8988T (cell line): Measurements from ENCODE around the gene SLC22A1.
"Not testable (repeated sequence)": the region's sequence is repeated elsewhere in the genome, so short reads cannot be mapped to it uniquely, and the experiment has no call there.

Source experiments
- DNase-seq: peaks from one replicate; pipeline ENCODE4 v3.0.0; 2011

The SLC22A1 gene

DNA sequence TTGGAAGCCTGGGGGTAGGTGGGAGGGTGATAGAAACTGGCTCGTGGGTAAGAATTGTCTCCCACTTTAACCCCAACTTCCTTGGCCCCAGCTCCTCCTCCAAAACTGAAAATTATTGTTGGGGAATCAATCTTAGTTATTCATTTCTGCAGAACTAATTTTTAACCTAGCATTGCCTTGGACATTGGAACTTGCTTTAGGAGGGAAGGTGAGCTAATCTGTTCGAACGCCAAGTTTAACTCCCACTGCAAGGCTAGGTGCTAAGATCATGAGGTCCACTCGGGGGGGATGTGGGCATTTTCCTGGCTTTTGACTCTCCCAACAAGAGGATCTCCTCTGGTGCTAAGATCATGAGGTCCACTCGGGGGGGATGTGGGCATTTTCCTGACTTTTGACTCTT, 3.5 kb downstream of the SLC22A1 start:
- not testable (repeated sequence) for DNase-seq

DNA sequence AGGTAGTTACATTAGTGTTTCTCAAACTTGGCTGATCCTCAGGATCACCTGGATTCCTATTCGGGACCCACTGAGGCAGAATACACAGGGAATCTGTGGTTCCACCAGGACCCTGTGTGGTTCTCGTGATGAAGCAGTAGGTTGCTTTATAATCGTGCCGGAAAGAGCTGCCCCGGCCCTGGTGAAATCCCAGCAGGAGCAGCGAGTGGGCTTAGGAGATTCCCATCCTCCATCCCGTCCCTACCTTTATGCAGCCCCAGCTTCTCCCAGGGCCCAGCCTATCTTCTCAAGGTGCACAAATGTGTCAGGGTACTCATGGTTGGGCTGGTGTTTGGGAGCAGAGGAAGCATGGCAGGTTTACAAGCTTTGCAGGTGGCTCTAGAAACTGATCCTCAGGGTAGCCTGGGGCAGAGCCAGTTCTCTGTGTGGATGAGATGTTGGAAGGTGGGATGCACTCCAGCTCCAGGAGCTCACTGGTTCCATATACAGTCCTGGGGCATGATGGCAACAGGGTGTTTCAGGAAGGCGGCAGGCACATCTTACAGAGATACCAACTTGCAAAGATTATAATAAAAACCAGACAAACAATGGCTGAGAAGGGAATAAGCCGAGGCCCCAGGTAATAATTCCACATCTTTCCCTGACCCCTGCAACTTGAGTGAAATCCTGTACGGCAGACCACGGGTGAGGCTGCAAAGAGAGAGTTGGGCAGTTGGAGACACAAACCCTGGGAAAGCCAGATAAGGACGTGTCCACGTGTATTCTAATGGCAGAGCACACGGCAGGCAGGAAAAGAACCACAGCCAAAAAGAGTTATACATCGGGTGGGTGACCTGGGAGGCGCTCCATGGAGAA, 5.9 kb downstream of the SLC22A1 start:
- no peak for DNase-seq

DNA sequence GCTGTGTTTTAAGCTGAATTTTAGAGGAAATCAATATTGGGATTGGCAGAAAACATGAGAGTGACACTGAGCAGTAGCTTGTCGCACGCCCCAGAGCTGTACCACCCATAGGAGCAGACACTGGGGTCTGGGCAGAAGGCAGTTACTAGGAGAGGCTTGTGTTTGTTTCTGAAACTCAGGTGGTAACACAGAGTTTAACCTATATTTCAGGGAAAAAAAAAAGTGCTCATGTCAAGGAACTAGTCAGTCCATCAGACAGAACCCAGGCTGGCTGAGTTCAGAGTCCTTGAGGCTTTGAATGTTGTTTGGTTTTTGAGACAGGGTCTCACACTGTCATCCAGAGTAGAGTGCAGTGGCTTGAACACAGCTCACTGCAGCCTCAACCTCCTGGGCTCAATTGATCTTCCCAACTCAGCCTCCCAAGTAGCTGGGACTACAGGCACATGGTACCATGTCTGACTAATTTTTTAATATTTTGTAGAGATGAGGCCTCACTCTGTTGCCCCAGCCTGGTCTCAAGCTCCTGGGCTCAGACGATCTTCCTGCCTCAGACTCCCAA, 6.6 kb downstream of the SLC22A1 start:
- DNase-seq: no peak

DNA sequence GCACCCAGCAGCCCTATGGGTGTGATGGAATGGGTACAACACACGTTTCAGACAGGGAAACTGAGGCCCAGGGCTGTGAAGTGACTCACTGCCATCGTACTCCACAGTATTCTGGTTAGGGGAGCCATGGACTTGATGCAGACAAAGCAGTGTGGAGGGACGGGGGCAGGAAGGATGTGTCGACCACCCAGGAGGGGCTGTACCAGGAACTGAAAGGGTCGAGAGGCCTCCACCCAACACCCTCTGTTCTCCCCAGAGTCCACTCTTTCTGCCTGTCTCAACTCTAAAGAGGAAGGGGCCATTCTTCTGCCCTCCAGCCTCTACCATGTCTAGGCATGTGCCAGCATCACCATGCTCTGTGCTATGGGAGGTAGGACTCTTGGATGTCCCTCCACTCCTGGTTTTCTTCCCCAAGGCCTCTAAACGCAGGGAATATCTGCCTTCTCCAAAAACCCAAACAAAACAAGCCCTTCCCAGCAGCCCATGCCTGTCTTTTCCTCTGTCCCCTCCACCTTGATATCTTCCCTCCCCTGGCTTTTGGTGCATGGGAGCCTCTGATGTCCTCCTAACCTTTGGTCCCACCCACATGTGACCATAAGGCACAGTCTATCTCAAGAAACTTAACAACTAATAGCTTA, 7.4 kb downstream of the SLC22A1 start:
- no peak for DNase-seq

DNA sequence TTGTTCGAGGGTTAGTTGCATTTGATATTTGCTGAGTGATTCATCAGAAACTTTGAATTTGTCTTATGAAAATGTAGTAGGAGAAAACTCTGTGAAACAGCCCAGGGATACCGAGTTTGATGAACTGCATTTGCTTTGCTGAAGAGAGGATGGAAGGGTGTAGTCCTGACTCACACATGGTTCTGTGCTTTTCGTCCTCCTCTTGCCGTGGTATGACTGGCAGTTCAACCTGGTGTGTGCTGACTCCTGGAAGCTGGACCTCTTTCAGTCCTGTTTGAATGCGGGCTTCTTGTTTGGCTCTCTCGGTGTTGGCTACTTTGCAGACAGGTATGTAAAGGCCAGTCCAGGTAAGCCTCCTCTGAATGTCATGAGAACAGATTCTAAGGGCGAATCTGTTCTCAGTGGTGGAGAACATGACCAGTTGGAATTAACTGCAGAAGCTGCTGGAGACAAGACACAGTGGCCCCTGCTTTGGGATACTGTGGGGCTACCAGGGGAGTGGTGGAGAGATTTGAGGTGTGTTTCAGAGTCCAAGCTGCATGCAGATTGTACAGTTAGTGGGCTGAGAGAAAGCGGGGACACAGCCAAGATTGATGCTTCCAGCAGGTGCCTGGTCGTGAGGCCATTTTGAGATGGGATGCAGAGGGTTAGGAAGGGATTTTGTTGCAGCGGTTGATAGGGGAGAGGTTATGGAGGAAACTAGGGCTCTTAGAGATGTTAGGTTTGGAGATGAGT, 8.4 kb downstream of the SLC22A1 start:
- DNase-seq: no peak

DNA sequence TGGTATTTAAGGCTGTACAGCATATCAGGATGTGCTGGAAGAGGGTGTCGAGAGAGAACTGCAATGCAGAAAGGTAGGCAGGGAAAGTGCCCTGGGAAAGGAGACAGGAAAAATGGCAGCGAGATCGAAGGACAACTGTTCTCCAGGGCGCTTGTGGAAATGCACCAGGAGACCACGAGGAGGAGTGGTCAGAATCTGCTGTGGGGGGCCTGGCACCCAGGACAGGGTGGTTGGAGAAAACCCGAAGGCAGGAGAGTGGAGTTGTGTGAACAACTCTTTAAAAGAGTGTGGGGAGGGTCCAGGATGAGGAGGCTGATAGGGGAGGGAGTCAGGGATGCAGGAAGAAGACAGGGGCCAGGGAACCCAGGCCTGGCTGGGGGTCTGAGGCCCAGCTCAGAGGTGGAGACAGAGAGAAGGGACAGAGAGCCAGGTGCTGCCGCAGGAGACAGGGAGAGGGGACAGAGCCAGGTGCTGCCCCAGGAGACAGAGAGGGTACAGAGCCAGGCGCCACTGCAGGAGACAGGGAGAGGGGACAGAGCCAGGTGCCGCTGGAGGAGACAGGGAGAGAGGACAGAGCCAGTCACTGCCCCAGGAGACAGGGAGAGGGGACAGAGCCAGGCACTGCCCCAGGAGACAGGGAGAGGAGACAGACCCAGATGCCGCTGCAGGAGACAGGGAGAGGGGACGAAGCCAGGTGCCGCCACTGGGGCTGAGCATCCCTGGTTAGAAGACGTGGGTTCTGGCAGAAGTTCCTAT, 9.3 kb downstream of the SLC22A1 start:
- DNase-seq: no peak

DNA sequence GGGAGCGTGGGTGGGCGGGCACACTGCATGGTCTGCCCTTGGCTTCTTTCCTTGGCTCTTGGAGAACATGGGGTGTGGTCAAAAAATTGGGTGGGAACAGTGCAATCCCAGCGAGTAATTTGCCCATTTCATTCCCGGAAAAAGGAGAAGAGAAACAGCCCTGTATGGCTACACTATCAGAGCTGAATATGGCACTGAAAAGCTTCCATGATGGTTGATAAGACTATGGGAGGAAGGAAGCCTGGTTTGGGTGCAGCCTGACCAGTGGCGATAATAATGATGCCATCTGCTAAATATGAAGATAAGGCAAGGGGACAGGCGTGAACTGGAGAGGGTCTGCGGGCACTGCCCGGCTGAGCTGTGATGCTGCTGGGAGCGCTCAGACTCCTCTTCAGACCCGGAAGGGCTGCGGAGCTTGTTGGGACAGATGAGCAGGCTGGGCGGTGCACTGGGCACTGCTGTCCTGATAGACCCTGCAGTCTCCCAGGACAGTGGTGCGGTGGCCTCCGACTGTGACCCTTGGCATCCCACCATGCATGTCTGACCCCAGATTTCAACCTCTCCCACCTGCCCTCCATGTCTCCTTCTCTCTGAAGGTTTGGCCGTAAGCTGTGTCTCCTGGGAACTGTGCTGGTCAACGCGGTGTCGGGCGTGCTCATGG, 10.2 kb downstream of the SLC22A1 start:
- DNase-seq: no peak

DNA sequence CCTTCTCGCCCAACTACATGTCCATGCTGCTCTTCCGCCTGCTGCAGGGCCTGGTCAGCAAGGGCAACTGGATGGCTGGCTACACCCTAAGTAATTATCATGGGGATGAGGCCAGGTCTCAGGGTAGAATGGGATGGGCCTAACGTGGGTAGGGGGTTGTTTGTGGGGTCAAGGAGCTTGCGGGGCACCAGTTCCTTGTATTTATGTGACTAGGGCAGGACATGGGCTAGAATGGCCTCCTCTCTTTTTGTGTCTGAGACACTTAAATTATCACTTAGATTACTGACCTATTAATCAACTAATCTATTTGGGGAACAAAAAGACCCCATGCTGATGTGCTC, 10.7 kb downstream of the SLC22A1 start:
- no peak for DNase-seq

DNA sequence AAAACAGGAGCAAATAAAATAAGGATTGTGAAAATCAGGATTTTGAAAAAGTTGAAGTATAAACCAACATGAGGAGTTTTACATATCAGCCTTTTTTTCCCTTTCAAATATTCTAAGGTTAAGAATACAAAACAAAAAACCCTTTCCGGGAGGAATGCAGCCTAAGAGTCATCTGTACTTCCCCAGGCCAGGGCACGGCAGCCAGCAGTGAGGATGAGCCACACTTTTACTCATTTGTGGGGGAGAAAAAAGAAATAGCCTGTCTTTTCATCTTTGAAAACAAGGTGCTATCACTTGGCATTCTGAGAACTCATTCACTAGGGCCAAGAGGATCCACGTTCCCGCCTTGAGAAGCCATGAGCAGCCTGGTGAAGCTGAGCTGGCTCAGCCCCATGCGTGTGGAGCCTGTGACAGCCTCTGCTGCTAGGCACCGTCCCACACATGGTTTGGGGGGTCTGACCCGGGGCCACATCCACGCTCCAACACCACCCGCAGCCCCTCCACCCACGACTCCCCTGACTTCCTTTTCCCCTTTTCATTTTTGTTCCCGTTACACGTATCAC, 11.2 kb downstream of the SLC22A1 start:
- DNase-seq: no peak

DNA sequence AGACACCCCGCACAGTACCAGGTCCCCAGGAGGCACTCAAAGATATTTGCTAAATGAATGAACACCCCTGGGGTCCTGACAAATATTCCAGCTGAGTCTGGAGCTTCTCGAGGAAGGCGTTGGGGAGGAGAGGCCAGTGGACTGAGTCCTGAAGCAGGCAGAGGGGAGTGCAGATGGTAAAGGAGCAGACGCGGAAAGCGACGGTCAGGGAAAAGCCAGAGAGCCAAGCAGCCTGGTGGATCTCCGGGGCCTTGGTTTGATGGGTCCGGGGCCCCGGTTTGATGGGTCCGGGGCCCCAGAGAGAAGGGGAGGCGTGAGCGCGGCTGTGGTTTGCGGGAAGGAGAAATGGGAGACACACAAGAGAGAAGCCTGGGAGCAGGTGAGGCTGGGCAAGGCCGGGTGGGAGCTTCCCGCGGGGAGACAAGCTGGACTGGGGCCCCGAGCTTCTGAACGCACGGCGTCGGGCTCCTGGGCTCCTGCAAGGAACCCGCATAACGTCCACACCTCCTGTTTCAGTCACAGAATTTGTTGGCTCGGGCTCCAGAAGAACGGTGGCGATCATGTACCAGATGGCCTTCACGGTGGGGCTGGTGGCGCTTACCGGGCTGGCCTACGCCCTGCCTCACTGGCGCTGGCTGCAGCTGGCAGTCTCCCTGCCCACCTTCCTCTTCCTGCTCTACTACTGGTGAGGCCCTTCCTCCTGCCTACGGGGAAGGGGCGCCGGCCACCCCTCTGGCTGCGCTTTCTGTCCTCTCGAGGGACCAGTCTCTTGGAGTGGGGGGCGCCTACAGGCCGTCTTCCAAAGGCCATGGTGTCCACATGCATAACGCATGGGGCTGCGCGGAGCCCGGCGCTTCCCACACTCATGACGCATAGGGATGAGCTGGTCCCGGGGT, 12.1 kb downstream of the SLC22A1 start:
- DNase-seq: no peak

DNA sequence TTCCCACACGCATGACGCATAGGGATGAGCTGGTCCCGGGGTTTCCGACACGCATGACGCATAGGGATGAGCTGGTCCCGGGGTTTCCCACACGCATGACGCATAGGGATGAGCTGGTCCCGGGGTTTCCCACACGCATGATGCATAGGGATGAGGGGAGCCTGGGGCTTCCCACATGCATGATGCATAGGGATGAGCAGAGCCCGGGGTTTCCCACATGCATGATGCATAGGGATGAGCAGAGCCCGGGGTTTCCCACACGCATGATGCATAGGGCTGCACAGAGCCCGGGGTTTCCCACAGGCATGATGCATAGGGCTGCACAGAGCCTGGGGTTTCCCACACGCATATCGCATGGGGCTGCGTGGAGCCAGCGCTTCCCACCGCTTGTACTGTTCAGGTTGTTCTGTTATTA, 12.7 kb downstream of the SLC22A1 start:
- DNase-seq: not testable (repeated sequence)

DNA sequence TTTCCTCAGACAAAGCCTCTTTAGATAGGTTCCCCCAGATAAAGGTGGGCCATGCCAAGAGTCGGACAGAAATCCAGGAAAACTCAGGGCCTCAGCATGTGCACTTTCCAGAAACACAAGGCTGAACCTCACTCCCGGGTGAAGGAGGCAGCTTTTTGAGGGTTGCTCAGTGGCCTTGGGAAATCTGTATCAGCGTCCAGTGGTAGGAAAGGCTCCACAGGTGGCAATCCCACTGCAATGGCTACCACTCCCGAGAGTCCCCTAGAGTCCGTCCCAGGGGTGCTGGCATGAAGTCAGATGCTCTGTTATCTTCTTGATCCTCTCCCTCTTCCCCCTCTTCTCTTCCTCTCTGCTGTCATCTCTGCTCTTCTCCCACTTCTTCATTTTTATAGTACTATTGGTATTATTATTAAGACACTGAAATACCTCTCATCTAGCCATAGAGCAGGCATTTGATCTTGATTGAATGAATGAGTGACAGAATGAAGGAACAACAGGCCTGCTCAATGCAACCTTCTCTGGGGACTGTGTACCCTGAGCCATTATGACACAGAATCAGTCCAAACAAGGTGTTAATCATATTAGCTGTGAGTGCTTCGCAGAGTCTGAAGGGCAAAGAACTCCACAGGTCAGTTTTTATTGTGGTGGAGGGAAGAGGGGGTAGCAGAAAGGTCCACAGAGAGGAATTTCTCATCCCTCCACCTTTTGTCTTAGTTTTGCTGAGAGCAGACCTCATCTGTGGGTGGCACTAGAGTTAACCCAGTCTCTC, 13.3 kb downstream of the SLC22A1 start:
- DNase-seq: no peak

DNA sequence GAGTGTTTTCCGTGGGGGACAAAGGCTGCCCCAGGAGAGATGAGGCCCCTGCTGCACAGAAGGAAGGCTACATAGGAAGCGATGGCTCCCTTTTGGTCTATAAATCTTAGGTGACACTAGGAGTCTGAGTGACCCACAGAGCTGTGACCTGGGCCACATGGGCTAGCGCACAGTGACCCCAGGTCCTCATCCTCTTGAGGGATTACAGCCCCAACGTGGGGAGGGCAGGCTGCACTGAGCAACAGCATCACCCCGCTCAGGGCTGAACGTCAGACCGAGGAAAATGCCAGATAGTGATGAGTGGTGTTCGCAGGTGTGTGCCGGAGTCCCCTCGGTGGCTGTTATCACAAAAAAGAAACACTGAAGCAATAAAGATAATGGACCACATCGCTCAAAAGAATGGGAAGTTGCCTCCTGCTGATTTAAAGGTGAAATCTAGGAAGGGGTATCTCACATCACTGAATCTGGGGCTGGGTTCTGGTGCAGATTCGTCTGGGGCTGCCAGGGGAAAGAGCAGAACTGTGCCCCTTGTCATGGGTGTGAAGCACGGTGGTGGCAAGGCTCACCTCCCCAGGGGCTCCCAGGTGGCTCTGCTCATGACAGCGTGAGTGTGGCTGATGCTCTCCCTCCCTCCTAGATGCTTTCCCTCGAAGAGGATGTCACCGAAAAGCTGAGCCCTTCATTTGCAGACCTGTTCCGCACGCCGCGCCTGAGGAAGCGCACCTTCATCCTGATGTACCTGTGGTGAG, 14.5 kb downstream of the SLC22A1 start:
- DNase-seq: no peak

DNA sequence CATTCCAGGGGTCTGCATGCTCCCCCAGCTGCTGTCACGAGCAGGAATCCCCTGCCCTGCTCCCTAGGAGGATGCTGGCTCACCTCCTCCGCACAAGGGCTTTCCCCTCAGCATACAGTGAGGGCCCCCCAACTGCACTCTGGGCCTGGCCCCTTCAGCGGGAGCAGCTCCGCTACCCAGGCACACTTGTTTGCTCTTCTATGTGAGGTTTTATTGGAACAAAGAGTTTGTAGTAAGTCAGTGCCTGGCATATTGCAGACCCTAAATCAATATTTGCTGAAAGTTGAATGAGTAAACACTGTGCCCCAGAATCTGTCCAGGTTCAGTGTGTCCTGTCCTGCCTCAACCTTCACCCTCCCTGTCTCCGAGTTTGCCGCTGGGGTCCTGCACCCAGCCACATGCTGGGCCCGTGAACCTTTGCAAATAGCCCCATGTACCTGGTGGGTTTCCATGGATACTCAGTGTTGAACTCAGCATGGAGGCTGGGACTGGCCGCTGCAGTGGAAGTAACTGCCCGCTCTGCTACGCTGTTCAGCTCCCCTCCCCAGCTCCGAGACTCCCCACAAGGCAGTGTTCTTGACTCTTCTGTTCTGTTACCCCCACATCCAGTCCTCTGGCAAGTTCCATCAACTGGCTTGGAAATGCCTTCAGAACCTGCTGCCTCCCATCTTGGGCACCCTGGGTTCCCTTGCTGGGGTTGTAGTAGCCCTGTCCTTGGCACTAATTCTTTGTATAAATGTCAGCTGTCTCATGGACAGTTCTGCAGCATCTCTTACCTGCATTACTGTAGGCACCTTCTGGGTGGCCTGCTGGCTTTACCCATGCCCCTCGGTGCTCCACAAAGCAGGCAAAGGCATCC, 15.7 kb downstream of the SLC22A1 start:
- DNase-seq: no peak

DNA sequence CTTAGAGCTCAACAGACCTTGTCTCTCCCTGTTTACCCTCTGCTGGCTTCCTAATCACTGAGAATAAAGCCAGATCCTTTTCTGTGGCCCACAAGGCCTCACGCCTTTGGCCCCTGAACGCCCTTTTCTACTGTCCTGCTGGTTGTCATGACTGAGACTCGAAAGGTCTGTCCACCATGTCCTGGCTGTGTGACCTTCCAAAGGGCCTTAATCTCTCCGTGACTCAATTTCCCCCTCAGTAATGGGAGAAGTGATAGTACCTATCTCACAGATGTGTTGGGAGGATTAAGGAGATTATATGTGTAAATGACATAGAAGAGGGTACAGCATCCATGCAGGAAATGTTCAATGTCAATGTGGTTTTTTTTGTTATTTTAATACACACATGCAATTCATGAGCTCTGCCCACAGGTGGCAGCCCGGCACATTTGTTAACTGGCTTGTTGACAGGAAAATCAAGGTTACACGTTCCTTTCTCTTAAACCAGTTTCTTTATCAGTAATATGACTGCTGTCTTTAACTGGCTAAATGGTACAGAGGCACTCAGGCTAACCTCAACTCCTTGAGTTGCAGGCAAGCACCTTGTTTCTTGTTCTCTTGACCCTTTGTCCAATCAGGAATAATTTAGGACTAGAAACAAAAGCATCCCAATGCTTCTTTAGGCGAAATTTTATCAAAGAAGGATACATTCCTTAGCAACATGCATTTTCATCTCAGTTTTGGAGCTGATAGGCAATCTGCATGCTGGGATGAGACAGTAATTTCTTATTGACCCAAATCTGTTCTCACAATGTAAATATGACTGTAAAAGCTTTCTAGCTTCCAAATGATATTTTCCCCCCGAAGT, 16.6 kb downstream of the SLC22A1 start:
- DNase-seq: no peak

DNA sequence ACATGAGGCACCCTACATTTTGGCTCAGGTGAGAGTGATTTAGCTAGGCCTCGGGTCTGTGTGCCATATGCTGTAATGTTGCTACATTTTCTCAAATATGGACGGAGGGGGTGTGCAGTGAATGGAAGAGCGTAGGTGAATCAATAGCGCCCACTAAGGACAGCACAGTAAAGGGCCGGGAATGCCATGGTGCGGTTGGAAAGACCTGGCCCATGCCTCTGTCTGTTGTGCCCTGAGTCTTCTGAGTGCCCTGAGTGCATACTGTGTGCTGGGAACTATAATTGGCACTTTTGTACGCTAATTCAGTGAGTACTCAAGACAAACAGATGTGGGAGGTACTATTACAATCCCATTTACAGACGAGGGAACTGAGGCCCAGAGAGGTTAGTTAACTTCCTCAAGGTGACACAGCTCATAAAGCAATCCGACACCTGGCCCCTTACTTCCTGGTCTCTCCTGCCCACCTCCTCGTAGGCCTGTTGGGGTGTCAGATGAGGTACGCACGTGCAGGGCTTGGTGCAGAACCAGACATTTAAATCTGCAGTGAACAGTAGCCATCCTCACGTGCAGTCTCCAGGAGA, 17.3 kb downstream of the SLC22A1 start:
- DNase-seq: no peak

DNA sequence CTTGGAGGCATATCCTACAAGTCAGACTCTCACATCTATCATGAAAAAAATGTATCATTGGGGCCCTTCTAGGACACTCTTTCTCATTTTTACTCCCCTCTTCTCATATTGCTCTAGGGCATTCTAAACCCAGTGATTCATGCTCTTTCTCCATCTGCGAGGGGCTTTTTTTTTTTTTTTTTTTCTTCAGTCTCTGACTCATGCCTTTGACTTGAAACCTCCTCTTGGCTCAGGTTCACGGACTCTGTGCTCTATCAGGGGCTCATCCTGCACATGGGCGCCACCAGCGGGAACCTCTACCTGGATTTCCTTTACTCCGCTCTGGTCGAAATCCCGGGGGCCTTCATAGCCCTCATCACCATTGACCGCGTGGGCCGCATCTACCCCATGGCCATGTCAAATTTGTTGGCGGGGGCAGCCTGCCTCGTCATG, 17.8 kb downstream of the SLC22A1 start:
- no peak for DNase-seq
